H1 (cell line): ENCODE results near the gene ATOH8. TPM values are rescaled to one million over a fixed set of nuclear protein-coding genes. Genes with fewer than 3 reads are reported as not detected.

Experiments used
- CTCF ChIA-PET: fragments of 300-600 bp; sonication (Branson Sonifier 250); formaldehyde crosslinking; loops from one replicate; lab custom pipeline; 2021; ENCODE audit not compliant: partially characterized antibody; lab: Charles Lee
- POLR2A ChIA-PET: fragments of 300-600 bp; sonication (Branson Sonifier 250); formaldehyde crosslinking; loops from one replicate; lab custom pipeline; 2021; ENCODE audit warnings: inconsistent platforms; ENCODE audit not compliant: partially characterized antibody; lab: Charles Lee
- DNase-seq, 2 experiments: peaks; one replicate each; pipeline versions ENCODE4 v3.0.0 to v3.0.0-alpha.2; 2010 to 2022; ENCODE audit warnings: low spot score in 2 of 2, low read depth in 1 of 2, mixed read lengths in 1 of 2
- FAIRE-seq: peaks from 2 replicates; lab custom pipeline; 2011; peaks lifted over from hg19 to GRCh38; lab: Jason Lieb, UNC
- H2AFZ ChIP-seq: 2 replicates; pipeline ENCODE4 v1.8.1; 2012; ENCODE audit warnings: low read length, inconsistent platforms
- H2AK5ac ChIP-seq: 2 replicates; pipeline ENCODE4 v1.6.1; 2013; ENCODE audit warnings: low read depth, low read length
- H2BK120ac ChIP-seq: replicated peaks from 2 replicates; pipeline ENCODE3; 2013; ENCODE audit warnings: low read depth, low read length, inconsistent platforms
- H2BK12ac ChIP-seq: 2 replicates; pipeline ENCODE4 v1.6.1; 2013; ENCODE audit warnings: low read depth, low read length
- H2BK15ac ChIP-seq: 2 replicates; pipeline ENCODE4 v1.6.1; 2013; ENCODE audit warnings: low read length
- H2BK20ac ChIP-seq: 2 replicates; pipeline ENCODE4 v1.6.1; 2013; ENCODE audit warnings: low read length
- H2BK5ac ChIP-seq: 2 replicates; pipeline ENCODE4 v1.6.1; 2013; ENCODE audit warnings: low read depth, low read length
- H3K14ac ChIP-seq: 2 replicates; pipeline ENCODE4 v1.6.1; 2013; ENCODE audit warnings: inconsistent platforms; ENCODE audit not compliant: insufficient read length
- H3K18ac ChIP-seq: 2 replicates; pipeline ENCODE4 v1.6.1; 2013; ENCODE audit warnings: low read length; ENCODE audit errors: extremely low read depth
- H3K23ac ChIP-seq: 2 replicates; pipeline ENCODE4 v1.6.1; 2013; ENCODE audit warnings: inconsistent platforms; ENCODE audit not compliant: insufficient read length
- H3K23me2 ChIP-seq: 2 replicates; pipeline ENCODE4 v1.6.1; 2013; ENCODE audit warnings: low read depth, low read length
- H3K27ac ChIP-seq: 2 replicates; pipeline ENCODE4 v1.6.1; 2011; ENCODE audit warnings: low read depth, low read length, inconsistent platforms
- H3K27me3 ChIP-seq, 4 experiments: replicated peaks in 1 of 4; 1 replicate in 1 of 4; 2 replicates in 3 of 4; pipeline versions ENCODE4 v1.6.1 to v1.8.1; 2011 to 2013; ENCODE audit warnings: low read length in 3 of 4, mild to moderate bottlenecking in 3 of 4, inconsistent platforms in 2 of 4, mixed read lengths in 2 of 4, moderate library complexity in 1 of 4; ENCODE audit not compliant: control insufficient read depth in 3 of 4, insufficient read depth in 3 of 4; ENCODE audit errors: extremely low read depth in 1 of 4
- H3K36me3 ChIP-seq, 4 experiments: 2 replicates each; pipeline versions ENCODE4 v1.6.1 to v1.8.1; 2011 to 2013; ENCODE audit warnings: mild to moderate bottlenecking in 4 of 4, low read length in 3 of 4, moderate library complexity in 2 of 4, control low read depth in 1 of 4, inconsistent platforms in 1 of 4; ENCODE audit not compliant: insufficient read depth in 4 of 4, control insufficient read depth in 2 of 4
- H3K4ac ChIP-seq: replicated peaks from 2 replicates; pipeline ENCODE3; 2013; ENCODE audit warnings: low read length, low read depth, mixed read lengths, inconsistent platforms; ENCODE audit not compliant: insufficient read length
- H3K4me1 ChIP-seq, 4 experiments: replicated peaks in 1 of 4; 1 replicate in 1 of 4; 2 replicates in 3 of 4; pipeline versions ENCODE4 v1.6.1 to v1.8.1; 2011 to 2013; ENCODE audit warnings: low read length in 3 of 4, inconsistent platforms in 2 of 4, mixed read lengths in 1 of 4; ENCODE audit not compliant: insufficient read depth in 4 of 4, control insufficient read depth in 3 of 4
- H3K4me2 ChIP-seq, 2 experiments: 2 replicates each; pipeline versions ENCODE4 v1.6.1 to v1.8.1; 2011 to 2013; ENCODE audit warnings: low read depth in 2 of 2, low read length in 2 of 2, control low read depth in 1 of 2, inconsistent platforms in 1 of 2, mild to moderate bottlenecking in 1 of 2; ENCODE audit not compliant: insufficient read depth in 1 of 2
- H3K4me3 ChIP-seq, 4 experiments: fragments of 200-600, 300-600 bp in 1 of 4; sonication (generic), shearing (Covaris generic), sonication (Bioruptor Twin) in 1 of 4; 2 replicates each; pipeline versions ENCODE4 v1.5.1 to v1.8.1; 2011 to 2016; ENCODE audit warnings: low read length in 4 of 4, low read depth in 3 of 4, control low read depth in 2 of 4, inconsistent platforms in 2 of 4, mild to moderate bottlenecking in 2 of 4, mixed read lengths in 1 of 4, moderate library complexity in 1 of 4; ENCODE audit not compliant: insufficient read depth in 2 of 4; ENCODE audit errors: extremely low read depth in 1 of 4
- H3K56ac ChIP-seq: replicated peaks from 2 replicates; pipeline ENCODE3; 2013; ENCODE audit warnings: low read depth, mild to moderate bottlenecking, mixed read lengths, low read length, inconsistent platforms; ENCODE audit not compliant: insufficient read length
- H3K79me1 ChIP-seq: 2 replicates; pipeline ENCODE4 v1.6.1; 2013; ENCODE audit warnings: low read depth, low read length, control low read depth
- H3K79me2 ChIP-seq, 2 experiments: 2 replicates each; pipeline versions ENCODE4 v1.6.1 to v1.8.1; 2012 to 2013; ENCODE audit warnings: low read length in 2 of 2, mild to moderate bottlenecking in 2 of 2, inconsistent platforms in 1 of 2; ENCODE audit not compliant: insufficient read depth in 2 of 2, control insufficient read depth in 1 of 2
- H3K9ac ChIP-seq, 4 experiments: replicated peaks in 1 of 4; 1 replicate in 1 of 4; 2 replicates in 3 of 4; pipeline versions ENCODE4 v1.6.1 to v1.8.1; 2011 to 2013; ENCODE audit warnings: low read depth in 3 of 4, low read length in 3 of 4, control low read depth in 2 of 4, mild to moderate bottlenecking in 2 of 4, moderate library complexity in 2 of 4, inconsistent platforms in 1 of 4; ENCODE audit errors: extremely low read depth in 1 of 4
- H3K9me3 ChIP-seq, 2 experiments: 2 replicates each; pipeline versions ENCODE4 v1.6.1 to v1.8.1; 2012 to 2013; ENCODE audit warnings: mild to moderate bottlenecking in 2 of 2, moderate library complexity in 2 of 2, control low read depth in 1 of 2, inconsistent platforms in 1 of 2, low read depth in 1 of 2, low read length in 1 of 2, mixed read lengths in 1 of 2; ENCODE audit not compliant: insufficient read depth in 2 of 2
- H4K20me1 ChIP-seq, 2 experiments: replicated peaks in 1 of 2; 2 replicates each; pipeline versions ENCODE3 to v1.8.1; 2011 to 2013; ENCODE audit warnings: inconsistent platforms in 2 of 2, low read length in 2 of 2, mild to moderate bottlenecking in 1 of 2; ENCODE audit not compliant: insufficient read depth in 2 of 2, control insufficient read depth in 1 of 2
- H4K5ac ChIP-seq: 2 replicates; pipeline ENCODE4 v1.6.1; 2013; ENCODE audit warnings: low read length, low read depth, mixed read lengths, inconsistent platforms; ENCODE audit not compliant: insufficient read length
- H4K8ac ChIP-seq: 2 replicates; pipeline ENCODE4 v1.8.0; 2013; ENCODE audit warnings: mild to moderate bottlenecking, moderate library complexity, low read length, inconsistent platforms; ENCODE audit not compliant: insufficient read depth; ENCODE audit errors: extremely low read depth
- H4K91ac ChIP-seq: replicated peaks from 2 replicates; pipeline ENCODE3; 2013; ENCODE audit warnings: low read length, mixed read lengths, inconsistent platforms; ENCODE audit not compliant: insufficient read length
- ATF3 ChIP-seq: IDR thresholded peaks from 2 replicates; pipeline ENCODE4 v1.6.1; 2011; ENCODE audit warnings: low read depth, mild to moderate bottlenecking, low read length; ENCODE audit not compliant: insufficient read depth
- BRCA1 ChIP-seq: IDR thresholded peaks from 2 replicates; pipeline ENCODE4 v1.6.1; 2012; ENCODE audit warnings: low read depth, low read length, improper control_type of control experiment
- CBX8 ChIP-seq: fragments of 300-800, 300-1000 bp; sonication (generic); IDR thresholded peaks from 2 replicates; pipeline ENCODE4 v1.7.1; 2016; ENCODE audit warnings: low read depth, low read length, borderline replicate concordance
- CHD2 ChIP-seq: IDR thresholded peaks from 2 replicates; pipeline ENCODE4 v1.6.1; 2012; ENCODE audit warnings: low read length, improper control_type of control experiment
- FOSL1 ChIP-seq: IDR thresholded peaks from 2 replicates; pipeline ENCODE4 v1.6.1; 2011; ENCODE audit warnings: mild to moderate bottlenecking, low read depth, low read length, moderate library complexity; ENCODE audit not compliant: insufficient read depth
- POLR2A ChIP-seq, 2 experiments: IDR thresholded peaks; 1 replicate in 1 of 2; 2 replicates in 1 of 2; pipeline ENCODE4 v1.6.1; 2011; ENCODE audit warnings: low read depth in 2 of 2, low read length in 2 of 2, mild to moderate bottlenecking in 2 of 2; ENCODE audit errors: control extremely low read depth in 1 of 2
- SIRT6 ChIP-seq: IDR thresholded peaks from one replicate; pipeline ENCODE4 v1.7.1; 2012; ENCODE audit warnings: low read length, inconsistent platforms
- YY1 ChIP-seq: IDR thresholded peaks from 2 replicates; pipeline ENCODE4 v1.6.1; 2011; ENCODE audit warnings: low read depth, mild to moderate bottlenecking, low read length
- WGBS, 2 experiments: shearing (Covaris generic) in 1 of 2; methylation state at CpG; one replicate each; pipeline versions ENCODE4 v1.1.6 to v1.1.7; 2013 to 2015; ENCODE audit warnings: low lambda C conversion rate in 2 of 2, mixed read lengths in 2 of 2, inconsistent platforms in 1 of 2, low coverage in 1 of 2, missing lambda C conversion rate in 1 of 2; ENCODE audit not compliant: insufficient replicate concordance in 2 of 2, insufficient coverage in 1 of 2, insufficient read length in 1 of 2; ENCODE audit errors: extremely low coverage in 1 of 2, missing lambda C conversion rate in 1 of 2; 5-methylcytosine and 5-hydroxymethylcytosine counted together
- polyA plus RNA-seq, 7 experiments: library from polyadenylated mRNA; depleted of rRNA in 3 of 7; stranded (reverse) in 5 of 7; unstranded in 2 of 7; fragments of >200 nt in 5 of 7; fragments of 200-250 nt in 2 of 7; gene quantifications; 1 replicate in 5 of 7; 2 replicates in 1 of 7; 4 replicates in 1 of 7; pipeline versions ENCODE4 v1.2.1 to v1.2.3, GENCODE V29; 2011 to 2013; ENCODE audit warnings: missing spikeins in 2 of 7, mixed read lengths in 2 of 7
- total RNA-seq: library from RNA; stranded (reverse); fragmentation: NEBNext Ultra II Directional; extraction: Animal tissue kit (Norgen Biotek cat#: 25700); gene quantifications from 2 replicates; pipeline ENCODE4 v1.2.1, GENCODE V29; 2021

Gene ATOH8
- total and polyA plus RNA-seq, 2 of the 8 experiments (the other 6 are each of a cell fraction or from before 2014, with no cell fraction given): 0.50 to 0.53 TPM

DNA sequence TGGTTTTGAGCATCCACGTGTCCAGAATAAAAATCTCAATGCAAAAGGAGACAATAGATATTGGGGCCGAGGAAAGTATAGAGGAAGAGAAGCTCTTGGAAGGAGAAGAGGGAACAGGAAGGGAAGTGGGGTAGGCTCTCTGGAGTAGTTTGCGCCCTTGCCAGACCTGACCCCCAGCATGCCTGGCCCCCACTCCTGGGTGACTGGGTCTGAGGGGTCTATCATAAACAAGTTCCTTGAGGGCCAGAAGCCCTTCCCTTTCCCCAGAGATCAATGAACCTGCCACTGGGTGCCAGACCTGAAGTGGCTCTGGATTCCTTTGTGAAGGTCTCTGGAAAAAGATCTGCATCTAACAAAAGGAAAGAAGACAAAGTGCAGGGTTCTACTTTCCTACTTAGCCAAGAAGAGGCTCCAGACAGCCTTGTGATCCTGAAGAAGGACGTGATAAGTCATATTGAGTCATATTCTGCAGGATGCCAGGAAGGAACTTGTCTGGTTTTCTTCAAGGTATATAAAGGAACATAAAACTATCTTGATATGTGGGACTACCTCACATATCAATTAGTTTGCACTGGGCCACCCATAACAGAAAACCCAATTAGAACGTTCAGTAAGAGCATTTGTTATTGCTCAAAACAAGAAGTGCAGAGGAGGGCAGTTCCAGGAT, 18.7 kb upstream of the ATOH8 start:
- H2BK20ac ChIP-seq: no peak overlapping the region
- no peak overlapping the region for H3K4ac ChIP-seq
- 0 out of 4 replicates have a peak, but pooled peaks cover 0 to 3% of the 10 kb centered on the region in 2 experiments for H3K9me3 ChIP-seq
- no peak overlapping the region for H2BK5ac ChIP-seq
- H3K9ac ChIP-seq: no peak overlapping the region
- no peak overlapping the region for H2BK120ac ChIP-seq
- H4K20me1 ChIP-seq: no peaks in the 10 kb centered on the region
- no peaks in the 10 kb centered on the region for H3K79me1 ChIP-seq
- no peak overlapping the region for H3K18ac ChIP-seq
- no peaks in the 10 kb centered on the region for H3K4me1 ChIP-seq
- H4K91ac ChIP-seq: no peak overlapping the region
- H3K23ac ChIP-seq: no peak overlapping the region
- H3K27me3 ChIP-seq: no peaks in the 10 kb centered on the region
- H3K27ac ChIP-seq: no peak overlapping the region
- no peak overlapping the region for H3K4me2 ChIP-seq
- no peak overlapping the region for H2AK5ac ChIP-seq
- H3K4me3 ChIP-seq: no peak overlapping the region
- H4K5ac ChIP-seq: no peak overlapping the region
- no peak overlapping the region for H2BK15ac ChIP-seq
- H4K8ac ChIP-seq: no peak overlapping the region
- no peaks in the 10 kb centered on the region for H3K23me2 ChIP-seq
- no peaks in the 10 kb centered on the region for H3K36me3 ChIP-seq
- H2AFZ ChIP-seq: no peak overlapping the region
- FAIRE-seq (no peak), DNase-seq (no peak)
- H3K56ac ChIP-seq: no peak overlapping the region
- H3K14ac ChIP-seq: no peak overlapping the region
- H3K79me2 ChIP-seq: no peaks in the 10 kb centered on the region
- H2BK12ac ChIP-seq: no peak overlapping the region
- CTCF ChIA-PET: interaction anchor here (0.6 to 47.8 kb wide), 11 partner anchors 10 to 972 kb away, joined by 3 to 986 read pairs (median 4); partner anchors contain the start of gene ATOH8
- 82% methylated on average over 4 of the region's 5 CpGs; no CpG with 5 or more reads in 1 of the 2 experiments for WGBS, 2 experiments
- POLR2A ChIA-PET: no interaction called here
- no peak for TF ChIP-seq BRCA1
- TF ChIP-seq CBX8: no peak
- no peak for TF ChIP-seq ATF3
- no peak for TF ChIP-seq POLR2A (IDR thresholded peaks at IDR 0.05; ENCODE audit: control extremely low read depth in 1 of 2, low read depth in 2 of 2, low read length in 2 of 2)
- TF ChIP-seq SIRT6: no peak
- no peak for TF ChIP-seq YY1
- TF ChIP-seq CHD2: no peak
- TF ChIP-seq FOSL1: no peak
